GM19099 (cell line): ENCODE results near the gene KCNH6.

Source experiments
- POLR2A ChIP-seq: IDR thresholded peaks from 3 replicates; pipeline ENCODE4 v1.6.1; 2011; ENCODE audit warnings: low read depth; ENCODE audit not compliant: insufficient read length; ENCODE audit errors: extremely low read depth

Gene KCNH6

DNA sequence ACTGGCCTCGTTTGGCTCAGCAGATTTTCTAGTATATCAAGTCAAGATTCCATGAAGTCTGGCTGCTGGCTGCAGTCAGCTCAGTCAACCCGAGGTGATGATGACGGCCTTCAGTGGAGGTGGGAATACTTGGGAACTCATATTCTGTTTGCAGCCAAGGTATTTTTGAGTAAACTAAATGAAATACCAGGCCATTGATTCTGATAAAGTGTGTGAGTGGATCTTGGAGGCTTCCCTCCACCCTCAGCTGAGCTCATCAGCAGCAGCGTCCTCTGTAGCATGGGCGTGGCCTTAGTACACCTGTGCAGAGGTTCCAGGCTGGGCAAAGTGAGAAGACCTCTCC, 55.6 kb downstream of the KCNH6 start:
- TF ChIP-seq POLR2A = no peak

GRCh38 chr17:63579633-63580032, 56.5 kb downstream of the KCNH6 start:
- TF ChIP-seq POLR2A = no peak

- no peak for TF ChIP-seq POLR2A
Observed at GRCh38 chr17:63587770-63588169, 64.6 kb downstream of the KCNH6 start.

DNA sequence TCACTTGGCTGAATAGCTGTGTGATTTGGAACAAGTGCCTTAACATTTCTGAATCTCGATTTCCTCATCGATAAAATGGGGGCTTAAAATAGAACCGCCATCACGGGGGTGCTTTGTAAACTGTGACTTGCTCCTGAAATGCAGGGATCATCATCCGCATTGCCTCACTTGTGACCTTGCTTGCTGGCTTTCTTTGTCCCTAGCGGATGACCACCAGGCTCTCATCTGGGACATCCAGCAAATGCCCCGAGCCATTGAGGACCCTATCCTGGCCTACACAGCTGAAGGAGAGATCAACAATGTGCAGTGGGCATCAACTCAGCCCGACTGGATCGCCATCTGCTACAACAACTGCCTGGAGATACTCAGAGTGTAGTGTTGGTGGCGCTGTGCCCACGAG, 65.6 kb downstream of the KCNH6 start:
- TF ChIP-seq POLR2A = no peak

- no peak for TF ChIP-seq POLR2A
Observed at GRCh38 chr17:63589646-63590045, 66.5 kb downstream of the KCNH6 start.

GRCh38 chr17:63592797-63593196, 69.6 kb downstream of the KCNH6 start:
- no peak for TF ChIP-seq POLR2A

DNA sequence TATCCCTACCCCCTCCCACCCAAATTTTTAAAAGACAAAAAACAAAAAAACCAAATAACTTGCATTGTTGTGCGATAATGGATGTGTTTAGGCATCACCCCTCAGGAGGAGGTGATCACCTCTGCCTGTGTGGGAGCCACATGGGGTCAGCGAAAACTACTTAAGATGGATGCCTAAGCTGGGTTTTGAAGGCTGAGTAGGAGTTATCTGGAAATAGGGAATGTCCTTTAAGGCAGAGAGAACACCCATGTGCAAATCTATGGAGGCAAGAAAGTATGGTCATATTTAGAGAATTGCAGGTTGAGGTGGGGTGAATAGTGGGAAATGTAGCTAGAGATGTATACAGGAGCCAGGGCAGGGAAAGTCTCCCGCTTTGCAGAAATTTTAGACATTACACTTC, 72.0 kb downstream of the KCNH6 start:
- no peak for TF ChIP-seq POLR2A
